Lower leg skin (tissue), 3 donors: ENCODE measurements around the gene CFAP74.

ENCODE experiments used
- CTCF ChIP-seq, 3 donors: fragments of 450-650 bp; IDR thresholded peaks; one replicate each; pipeline ENCODE4 v1.5.1; 2016; ENCODE audit warnings: antibody characterized with exemption in 3 of 3, mild to moderate bottlenecking in 3 of 3, moderate library complexity in 2 of 3
- POLR2A ChIP-seq, 2 donors: fragments of 450-650 bp; IDR thresholded peaks; one replicate each; pipeline ENCODE4 v1.6.1; 2016 to 2017; ENCODE audit warnings: antibody characterized with exemption in 2 of 2, mild to moderate bottlenecking in 1 of 2, moderate library complexity in 1 of 2

GRCh38 chr1:2047749-2048729 lies 44.5 kb upstream of the CFAP74 start:
- no peak for TF ChIP-seq CTCF (IDR thresholded peaks at IDR 0.05)
- TF ChIP-seq POLR2A (IDR thresholded peaks at IDR 0.05): no peak
